Pancreas (tissue), 10 donors: ENCODE data around the gene CYSTM1. TPM values are rescaled to one million over a fixed set of nuclear protein-coding genes. Genes with fewer than 3 reads are reported as not detected.

Experiments used
- ATAC-seq, 4 donors: fragments of 200-7000 bp; cut with Tn5 transposase; one replicate each; pipeline versions ENCODE4 v1.8.0 to v1.9.1; 2020; ENCODE audit warnings: mild to moderate bottlenecking in 4 of 4, moderate library complexity in 4 of 4
- DNase-seq, 6 donors: peaks; one replicate each; pipeline ENCODE4 v3.0.0-alpha.2; 2020
- FAIRE-seq: peaks from 2 replicates; lab custom pipeline; 2012; peaks lifted over from hg19 to GRCh38; lab: Jason Lieb, UNC
- H3K27ac ChIP-seq, 4 donors: fragments of 200-600 bp; sonication (generic); 1 replicate in 3 of 4; 2 replicates in 1 of 4; pipeline versions ENCODE4 v1.5.0 to v1.8.0; 2020
- H3K27me3 ChIP-seq, 4 donors: fragments of 200-600 bp; one replicate each; pipeline ENCODE4 v1.8.0; 2021
- H3K36me3 ChIP-seq, 3 donors: fragments of 200-600 bp; sonication (generic) in 1 of 3; one replicate each; pipeline versions ENCODE4 v1.5.0 to v1.8.0; 2020 to 2021
- H3K4me1 ChIP-seq, 3 donors: fragments of 200-600 bp; one replicate each; pipeline ENCODE4 v1.8.0; 2021
- H3K4me3 ChIP-seq, 4 donors: fragments of 200-600 bp; sonication (generic) in 2 of 4; one replicate each; pipeline versions ENCODE4 v1.5.0 to v1.8.0; 2020 to 2021
- H3K9me3 ChIP-seq, 4 donors: fragments of 200-600 bp; one replicate each; pipeline ENCODE4 v1.8.0; 2021
- WGBS, 2 donors: extraction: QIAGEN DNeasy Blood & Tissue Kit; methylation state at CpG; one replicate each; pipeline ENCODE4 v1.1.7; 2013; 5-methylcytosine and 5-hydroxymethylcytosine counted together
- intact Hi-C, 3 donors: fragments of 100-400 bp; cut with DNase I; formaldehyde crosslinking; loops; one replicate each; pipeline versions ENCODE4 v1.11.1 to v1.14.2; 2022
- polyA plus RNA-seq, 2 donors: library from polyadenylated mRNA; stranded (reverse); fragments of 200-250 nt; gene quantifications; one replicate each; pipeline ENCODE4 v1.2.3, GENCODE V29; 2013
- total RNA-seq, 6 donors: library from RNA; stranded (reverse); fragmentation: NEBNext Ultra II Directional in 4 of 6; extraction: Animal tissue kit (Norgen Biotek cat#: 25700) in 4 of 6; gene quantifications; one replicate each; pipeline versions ENCODE4 v1.2.1 to v1.2.4, GENCODE V29; 2021 to 2023
- TF ChIP-seq, protein P1 (sequence below), 4 donors: fragments of 200-600 bp; sonication (generic) in 3 of 4; IDR thresholded peaks; one replicate each; pipeline versions ENCODE4 v1.5.0 to v1.8.0; 2021; ENCODE audit warnings: antibody characterized with exemption in 4 of 4
- donor health status: healthy with polysubstance abuse.
- donor health status: DM: no; HTN: no; CAD: no; lungs with moderate emphysema.
- donor health status: DM: no; HTN: no; CAD: no.
- donor health status: control.
- donor health status: control.
- donor health status: Bipolar disorder and iron deficiency.
- donor health status: DM: yes; HTN: yes; CAD: no.
- donor health status: DM: no; HTN: no; CAD: no.
- donor health status: DM: no; HTN: no; CAD: no.
- donor health status: DM: yes; HTN: yes; CAD: no.

CYSTM1 gene
- total and polyA plus RNA-seq, 8 donors: 30.2 to 185 (median 52.8) TPM

DNA sequence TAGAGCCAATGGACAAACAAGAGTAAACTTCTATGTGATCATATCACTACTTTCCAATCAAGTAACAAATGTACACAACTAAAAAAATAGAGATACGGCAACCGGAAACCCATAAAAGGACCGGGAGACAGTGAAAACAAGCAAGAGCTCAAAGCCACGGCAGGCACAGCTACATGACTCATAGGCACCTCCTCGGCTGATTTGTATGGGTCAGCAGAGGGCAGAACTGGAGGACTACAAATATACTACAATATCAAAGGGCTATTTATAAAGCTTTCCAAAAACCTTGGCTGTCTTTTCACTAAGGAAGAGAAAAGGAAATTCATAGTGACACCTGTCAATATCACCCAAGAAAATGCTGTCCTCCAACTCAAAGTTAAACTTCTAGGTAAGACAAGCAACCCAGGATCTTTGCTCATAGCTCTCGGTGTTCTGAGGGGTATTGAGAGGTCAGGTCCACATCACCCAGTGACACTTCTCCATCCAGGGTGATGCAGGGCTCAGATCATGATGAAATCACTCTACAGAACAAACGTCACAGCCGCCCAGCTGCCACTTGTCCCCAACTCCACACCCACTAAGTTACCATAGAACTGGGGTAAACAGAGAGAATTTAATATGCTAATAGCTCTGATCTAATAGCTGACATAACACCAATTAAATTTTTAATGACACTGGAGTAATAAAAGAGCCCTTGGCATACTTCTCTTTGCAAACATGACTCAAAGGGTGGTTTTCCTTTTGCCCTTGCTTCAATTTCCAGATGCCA lies 86.6 kb downstream of the CYSTM1 start:
- DNase-seq (peak in 5 of 6 donors; percentile 75 to 83 (median 81)), FAIRE-seq (peak; percentile 87), ATAC-seq (peak; percentile 98 to 99 (median 98))
- Histone ChIP-seq H3K36me3 (no peaks in the 10 kb centered on the region), H3K27me3 (no peaks in the 10 kb centered on the region), H3K27ac (peak overlapping the region in 3 of 4 donors; percentile 51 to 70 (median 56)), H3K9me3 (no peaks in the 10 kb centered on the region), H3K4me3 (no peak overlapping the region), H3K4me1 (peaks cover 10 to 26% (median 21%) of the 10 kb centered on the region in 3 donors)
- intact Hi-C loops: no loop called here
- WGBS, 2 donors: 13 to 15% methylated on average over 8 of the region's 8 CpGs
- TF ChIP-seq, protein P1, sequence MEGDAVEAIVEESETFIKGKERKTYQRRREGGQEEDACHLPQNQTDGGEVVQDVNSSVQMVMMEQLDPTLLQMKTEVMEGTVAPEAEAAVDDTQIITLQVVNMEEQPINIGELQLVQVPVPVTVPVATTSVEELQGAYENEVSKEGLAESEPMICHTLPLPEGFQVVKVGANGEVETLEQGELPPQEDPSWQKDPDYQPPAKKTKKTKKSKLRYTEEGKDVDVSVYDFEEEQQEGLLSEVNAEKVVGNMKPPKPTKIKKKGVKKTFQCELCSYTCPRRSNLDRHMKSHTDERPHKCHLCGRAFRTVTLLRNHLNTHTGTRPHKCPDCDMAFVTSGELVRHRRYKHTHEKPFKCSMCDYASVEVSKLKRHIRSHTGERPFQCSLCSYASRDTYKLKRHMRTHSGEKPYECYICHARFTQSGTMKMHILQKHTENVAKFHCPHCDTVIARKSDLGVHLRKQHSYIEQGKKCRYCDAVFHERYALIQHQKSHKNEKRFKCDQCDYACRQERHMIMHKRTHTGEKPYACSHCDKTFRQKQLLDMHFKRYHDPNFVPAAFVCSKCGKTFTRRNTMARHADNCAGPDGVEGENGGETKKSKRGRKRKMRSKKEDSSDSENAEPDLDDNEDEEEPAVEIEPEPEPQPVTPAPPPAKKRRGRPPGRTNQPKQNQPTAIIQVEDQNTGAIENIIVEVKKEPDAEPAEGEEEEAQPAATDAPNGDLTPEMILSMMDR (IDR thresholded peaks at IDR 0.05): no peak

DNA sequence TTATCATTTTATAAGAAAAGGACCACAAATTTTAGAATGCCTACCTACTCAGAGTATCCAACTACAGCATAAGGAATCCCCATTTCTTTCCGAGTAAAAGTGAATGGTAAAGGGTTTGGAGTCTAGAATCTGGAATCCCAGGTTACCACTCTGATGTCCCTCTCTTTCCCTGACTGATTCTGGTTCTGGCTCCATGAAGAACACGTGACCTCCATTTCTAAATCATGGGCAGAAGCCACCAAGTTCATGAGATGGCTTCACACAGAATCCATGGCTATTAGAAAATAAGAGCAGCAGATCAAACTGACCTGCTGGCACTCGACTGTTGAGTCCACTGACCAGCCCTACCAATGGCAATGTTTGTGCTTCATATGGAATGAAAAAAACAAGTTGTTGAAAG lies 87.2 kb downstream of the CYSTM1 start:
- DNase-seq (no peak), FAIRE-seq (no peak), ATAC-seq (no peak)
- Histone ChIP-seq H3K27me3 (no peaks in the 10 kb centered on the region), H3K36me3 (no peaks in the 10 kb centered on the region), H3K4me1 (peaks cover 16 to 33% (median 28%) of the 10 kb centered on the region in 3 donors), H3K27ac (peak overlapping the region in 3 of 4 donors; percentile 51 to 70 (median 56)), H3K4me3 (no peak overlapping the region), H3K9me3 (no peaks in the 10 kb centered on the region)
- TF ChIP-seq, protein P1 (IDR thresholded peaks at IDR 0.05): no peak
- WGBS, 2 donors: 79 to 95% methylated on average over 3 of the region's 3 CpGs
- intact Hi-C loops: no loop called here

DNA sequence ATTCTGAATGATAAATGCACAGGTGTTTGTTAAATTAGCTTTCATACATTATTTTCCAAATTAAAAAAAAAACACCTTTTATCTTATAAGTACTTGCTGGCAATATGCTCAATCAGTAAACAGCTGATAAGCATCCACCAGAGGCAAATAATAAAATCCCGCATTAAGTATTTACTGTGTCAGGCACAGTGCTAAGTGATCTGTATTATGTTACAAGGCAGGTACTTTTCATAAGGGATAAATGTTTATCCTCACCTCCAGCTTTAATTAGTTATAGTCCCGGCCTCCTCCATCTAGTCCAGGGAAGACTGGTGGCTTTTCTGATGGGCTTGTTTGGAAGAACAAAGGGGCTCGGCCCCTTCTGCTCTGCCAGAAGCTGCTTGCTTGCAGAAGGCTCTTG lies 87.9 kb downstream of the CYSTM1 start:
- Histone ChIP-seq H3K27me3 (no peaks in the 10 kb centered on the region), H3K4me1 (peaks cover 18 to 37% (median 34%) of the 10 kb centered on the region in 3 donors), H3K9me3 (no peaks in the 10 kb centered on the region), H3K27ac (no peak overlapping the region), H3K4me3 (no peak overlapping the region), H3K36me3 (no peaks in the 10 kb centered on the region)
- intact Hi-C loops: no loop called here
- DNase-seq (no peak), FAIRE-seq (no peak), ATAC-seq (no peak)
- TF ChIP-seq, protein P1 (IDR thresholded peaks at IDR 0.05): no peak
- 68 to 70% methylated on average over 3 of the region's 3 CpGs for WGBS, 2 donors

DNA sequence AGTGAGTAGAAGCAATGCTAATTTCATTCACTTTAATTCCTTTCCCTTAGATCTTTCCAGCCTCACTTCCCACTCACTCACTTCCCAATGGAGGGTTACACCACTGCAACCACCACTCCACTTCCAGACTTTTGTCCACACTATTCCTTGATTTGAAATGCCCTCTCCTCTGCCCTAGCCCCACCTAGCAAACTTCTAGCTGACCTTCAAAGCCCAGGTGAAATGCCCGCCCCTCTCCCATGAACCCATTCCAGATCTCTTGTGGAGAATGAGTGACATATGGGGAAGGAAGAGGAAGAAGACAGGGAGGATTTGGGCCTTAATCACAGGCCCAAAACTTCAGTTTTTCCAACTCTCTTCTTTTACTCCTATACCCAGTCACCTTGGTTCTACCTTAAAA lies 90.9 kb downstream of the CYSTM1 start:
- Histone ChIP-seq H3K4me1 (peaks cover 18 to 37% (median 36%) of the 10 kb centered on the region in 3 donors), H3K9me3 (no peaks in the 10 kb centered on the region), H3K27me3 (no peaks in the 10 kb centered on the region), H3K27ac (no peak overlapping the region), H3K36me3 (no peaks in the 10 kb centered on the region), H3K4me3 (no peak overlapping the region)
- TF ChIP-seq, protein P1 (IDR thresholded peaks at IDR 0.05): no peak
- WGBS, 2 donors: 85 to 94% methylated on average over 1 of the region's 1 CpG
- FAIRE-seq (no peak), DNase-seq (no peak), ATAC-seq (no peak)
- intact Hi-C loops: no loop called here
